Tibial nerve (tissue), 4 donors: Measurements from ENCODE around the gene RIN3.

Source experiments
- EP300 ChIP-seq, 2 donors: sonication (generic); formaldehyde crosslinking; IDR thresholded peaks; one replicate each; pipeline ENCODE4 v1.6.1; 2017; ENCODE audit warnings: antibody characterized with exemption in 2 of 2, mild to moderate bottlenecking in 1 of 2
- POLR2A ChIP-seq, 2 donors: fragments of 450-650 bp; IDR thresholded peaks; one replicate each; pipeline ENCODE4 v1.6.1; 2017; ENCODE audit warnings: antibody characterized with exemption in 2 of 2, mild to moderate bottlenecking in 2 of 2, moderate library complexity in 2 of 2
- TF ChIP-seq, protein P1 (sequence below), 5 experiments: fragments of 200-600 bp in 3 of 5; fragments of 450-650 bp in 2 of 5; sonication (generic) in 3 of 5; IDR thresholded peaks; one replicate each; pipeline ENCODE4 v1.5.1; 2016 to 2019; ENCODE audit warnings: antibody characterized with exemption in 5 of 5, mild to moderate bottlenecking in 3 of 5, moderate library complexity in 2 of 5

DNA sequence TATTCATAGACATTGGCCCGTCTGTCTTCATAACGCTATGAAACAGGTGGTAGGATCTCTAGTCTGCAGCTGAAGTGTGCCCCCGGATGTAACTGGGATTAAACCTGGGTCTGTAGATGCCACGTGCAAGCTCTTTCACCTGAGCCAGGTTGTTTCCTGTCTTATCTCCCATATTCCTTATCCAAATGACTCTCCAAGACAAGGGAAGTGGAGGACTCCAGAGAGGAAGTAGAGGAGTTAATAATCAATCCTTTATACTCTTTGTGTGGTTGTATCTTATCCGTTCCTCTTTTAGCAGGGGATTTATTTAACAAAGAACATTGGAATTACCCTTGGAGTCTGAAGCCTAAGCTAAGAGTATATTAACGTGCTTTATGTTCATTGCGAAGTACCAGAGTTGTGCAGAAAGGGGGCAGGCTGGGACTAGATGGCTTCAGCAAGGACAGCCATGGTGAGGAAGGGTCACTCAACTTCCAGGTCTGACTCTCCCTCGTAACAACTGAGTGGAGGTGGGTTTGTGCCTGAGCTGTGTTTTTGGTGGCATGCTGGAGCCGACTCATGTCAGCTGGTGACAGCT lies 82.8 kb downstream of the RIN3 start:
- TF ChIP-seq POLR2A (IDR thresholded peaks at IDR 0.05) = no peak
- TF ChIP-seq, protein P1, sequence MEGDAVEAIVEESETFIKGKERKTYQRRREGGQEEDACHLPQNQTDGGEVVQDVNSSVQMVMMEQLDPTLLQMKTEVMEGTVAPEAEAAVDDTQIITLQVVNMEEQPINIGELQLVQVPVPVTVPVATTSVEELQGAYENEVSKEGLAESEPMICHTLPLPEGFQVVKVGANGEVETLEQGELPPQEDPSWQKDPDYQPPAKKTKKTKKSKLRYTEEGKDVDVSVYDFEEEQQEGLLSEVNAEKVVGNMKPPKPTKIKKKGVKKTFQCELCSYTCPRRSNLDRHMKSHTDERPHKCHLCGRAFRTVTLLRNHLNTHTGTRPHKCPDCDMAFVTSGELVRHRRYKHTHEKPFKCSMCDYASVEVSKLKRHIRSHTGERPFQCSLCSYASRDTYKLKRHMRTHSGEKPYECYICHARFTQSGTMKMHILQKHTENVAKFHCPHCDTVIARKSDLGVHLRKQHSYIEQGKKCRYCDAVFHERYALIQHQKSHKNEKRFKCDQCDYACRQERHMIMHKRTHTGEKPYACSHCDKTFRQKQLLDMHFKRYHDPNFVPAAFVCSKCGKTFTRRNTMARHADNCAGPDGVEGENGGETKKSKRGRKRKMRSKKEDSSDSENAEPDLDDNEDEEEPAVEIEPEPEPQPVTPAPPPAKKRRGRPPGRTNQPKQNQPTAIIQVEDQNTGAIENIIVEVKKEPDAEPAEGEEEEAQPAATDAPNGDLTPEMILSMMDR (IDR thresholded peaks at IDR 0.05) = no peak
- no peak for TF ChIP-seq EP300 (IDR thresholded peaks at IDR 0.05)
